GM19372 (cell line): ENCODE data around the gene SDK1.

Source experiments
- ATAC-seq: cut with Tn5 transposase; IDR thresholded peaks from one replicate; pipeline ENCODE4 v1.9.1; 2021; ENCODE audit warnings: mild to moderate bottlenecking, low read depth, moderate library complexity; ENCODE audit not compliant: unreplicated experiment

Gene SDK1

DNA sequence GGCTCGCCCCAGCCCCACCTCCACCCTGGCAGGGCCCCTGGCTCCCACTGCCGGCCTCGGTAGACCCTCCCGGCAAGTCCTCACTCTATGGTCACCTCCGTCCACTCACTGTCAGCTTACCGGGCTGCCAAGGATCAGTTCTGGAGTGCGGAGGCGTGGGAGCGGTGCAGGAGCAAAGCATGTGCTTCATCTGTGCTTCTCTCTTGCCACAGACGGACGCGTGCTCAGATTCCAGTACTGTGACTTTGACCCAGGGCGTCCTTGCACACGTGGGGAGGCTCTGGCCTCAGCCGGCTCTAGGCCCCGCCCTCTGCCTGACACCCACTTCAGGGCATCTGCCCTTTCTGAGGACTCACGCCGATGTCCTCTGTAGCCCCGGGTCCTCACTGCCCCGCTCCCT, 833.6 kb downstream of the SDK1 start:
- ATAC-seq = no peak

DNA sequence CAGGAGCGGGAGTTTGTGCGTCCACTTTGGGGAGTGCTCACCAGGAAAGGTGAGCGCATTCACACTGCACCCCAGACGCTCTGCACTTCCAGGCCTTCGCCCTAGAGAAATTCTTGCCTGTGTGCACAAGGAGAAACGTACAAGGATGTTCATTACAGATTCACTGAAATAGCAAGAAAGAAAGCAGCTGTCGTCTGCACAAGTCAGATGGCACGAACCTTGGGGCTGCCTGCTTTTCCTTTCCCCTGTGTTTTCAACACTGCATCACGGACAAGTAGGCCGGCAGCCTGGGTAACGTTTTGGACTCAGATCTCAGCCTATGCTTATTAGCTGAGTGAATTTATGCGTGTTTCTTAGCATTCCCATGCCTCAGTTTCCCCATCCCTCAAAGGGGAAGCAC, 834.2 kb downstream of the SDK1 start:
- no peak for ATAC-seq

DNA sequence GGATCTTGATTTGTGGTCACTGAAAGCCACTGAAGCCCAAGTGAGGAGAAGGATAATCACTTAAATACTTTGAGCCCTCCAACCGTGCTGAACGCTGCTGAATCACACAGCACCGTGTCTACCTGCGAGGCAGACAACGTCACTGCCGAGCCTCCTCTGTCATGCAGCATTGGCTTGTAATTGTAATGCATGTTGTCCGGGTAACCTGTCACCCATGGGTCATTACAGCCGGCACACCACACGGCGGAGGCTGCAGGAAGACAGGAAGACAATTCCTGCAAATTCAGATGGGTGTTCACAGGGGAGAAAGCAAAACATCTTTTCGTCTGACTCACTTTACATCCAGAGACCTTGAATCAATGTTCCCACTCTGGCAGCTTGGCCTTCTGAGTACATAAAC, 835.0 kb downstream of the SDK1 start:
- no peak for ATAC-seq

DNA sequence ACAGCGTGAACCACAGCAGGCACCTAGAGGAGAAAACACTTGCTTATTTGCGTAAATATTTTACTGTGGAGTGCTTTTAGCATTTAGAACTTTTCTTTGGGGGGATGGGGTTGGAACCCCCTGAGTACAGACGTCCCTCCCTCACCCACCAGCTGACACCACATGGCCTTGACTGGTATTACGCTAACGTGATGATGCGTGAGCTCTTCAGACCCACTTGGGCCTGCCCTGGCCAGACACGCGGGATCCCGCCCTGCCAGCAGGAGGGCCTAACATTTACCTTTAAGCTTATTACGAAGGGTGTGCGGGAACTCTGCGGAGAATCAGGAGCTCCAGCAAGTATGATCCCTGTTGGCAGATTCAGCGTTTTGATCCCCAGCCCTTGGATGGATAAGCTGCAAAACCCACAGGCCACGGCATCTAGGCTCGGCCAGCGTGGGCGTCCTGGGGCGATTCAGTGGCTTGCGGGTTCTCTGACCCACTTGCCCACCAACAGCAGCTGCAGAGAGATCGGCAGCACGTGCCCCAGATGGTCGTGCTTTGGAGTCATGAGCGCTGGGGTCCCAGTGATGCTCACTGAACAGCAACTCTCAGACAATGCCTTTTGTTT, 835.6 kb downstream of the SDK1 start:
- no peak for ATAC-seq

DNA sequence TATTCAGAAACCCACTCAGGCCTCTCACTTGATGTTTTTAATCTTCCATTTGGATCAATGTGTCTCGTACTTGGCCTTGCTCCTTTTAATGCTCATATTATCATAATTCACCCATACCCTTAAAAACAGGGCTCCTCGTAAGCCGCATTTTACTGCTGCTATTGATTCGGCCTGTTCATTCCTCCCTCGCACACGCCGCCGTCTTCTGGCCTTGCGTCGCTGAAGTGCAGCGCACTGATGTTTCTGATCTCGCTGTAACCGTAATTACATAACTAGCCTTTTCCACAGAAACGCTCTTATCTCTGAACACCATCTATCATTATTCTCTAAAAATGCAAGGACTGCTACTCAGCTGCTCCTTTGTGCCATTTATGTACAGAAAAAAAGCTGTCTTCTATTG, 836.5 kb downstream of the SDK1 start:
- no peak for ATAC-seq

DNA sequence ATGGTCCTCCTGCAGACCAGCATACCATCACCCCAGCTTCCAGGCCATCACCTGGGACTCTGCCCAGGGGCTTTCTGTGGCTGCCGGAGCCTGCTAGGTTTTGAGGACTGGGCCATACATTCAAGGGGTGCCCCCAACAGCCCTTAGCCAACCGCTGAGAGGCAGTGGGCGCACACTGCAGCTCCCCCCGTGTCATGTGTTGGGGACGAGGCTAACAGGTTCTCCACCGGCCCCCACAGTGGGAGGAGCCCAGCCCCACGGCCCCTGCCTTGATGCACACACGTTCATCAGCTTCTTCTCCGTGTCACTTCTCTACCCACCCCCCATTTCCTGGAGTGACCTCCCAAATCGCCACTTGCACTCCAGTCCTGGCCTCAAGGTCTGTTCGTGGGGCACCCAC, 837.8 kb downstream of the SDK1 start:
- ATAC-seq = no peak

DNA sequence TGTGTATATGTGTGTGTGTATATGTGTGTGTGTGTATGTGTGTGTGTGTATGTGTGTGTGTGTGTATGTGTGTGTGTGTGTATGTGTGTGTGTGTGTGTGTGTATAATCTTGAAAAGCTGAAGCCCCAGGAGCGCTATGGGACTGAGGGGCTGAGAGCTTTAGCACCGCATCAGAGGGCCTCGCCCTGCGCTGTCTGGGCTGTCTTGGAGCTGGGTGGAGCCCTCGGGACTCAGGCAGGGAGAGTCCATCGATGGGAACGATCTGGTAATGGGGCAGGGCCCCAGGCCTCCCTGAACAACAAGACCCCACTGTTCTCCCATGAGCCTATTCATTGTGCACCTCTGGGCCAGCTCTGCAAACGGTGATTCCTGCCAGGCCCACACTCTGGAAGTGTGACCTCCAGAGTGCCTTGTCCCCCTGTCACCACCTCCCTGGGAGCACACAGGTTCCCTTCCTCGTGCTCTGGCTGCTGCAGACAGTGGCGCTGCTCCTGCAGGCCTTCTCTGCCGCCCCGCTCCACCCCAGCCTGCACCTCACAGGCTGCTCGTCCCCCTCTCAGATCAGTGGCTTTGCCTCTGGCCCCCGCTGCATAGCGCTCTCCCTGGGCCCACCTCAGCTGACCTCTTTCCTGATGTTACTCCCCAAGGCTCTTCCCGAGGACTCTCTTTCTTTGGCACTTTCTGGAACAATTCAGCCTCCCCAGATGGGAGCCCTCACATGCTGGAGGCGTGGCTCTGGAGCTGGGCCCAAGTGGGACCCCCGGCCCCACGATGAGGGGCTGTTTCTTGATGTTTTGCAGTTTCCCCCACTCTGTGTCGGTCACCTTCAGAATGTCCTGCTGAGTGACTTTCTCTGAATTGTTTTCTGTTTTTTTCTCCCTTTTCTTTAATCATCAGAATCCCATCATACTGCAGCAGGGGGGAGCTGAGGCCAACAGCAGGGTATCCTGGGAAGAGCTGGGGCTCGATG, 838.9 kb downstream of the SDK1 start:
- no peak for ATAC-seq

DNA sequence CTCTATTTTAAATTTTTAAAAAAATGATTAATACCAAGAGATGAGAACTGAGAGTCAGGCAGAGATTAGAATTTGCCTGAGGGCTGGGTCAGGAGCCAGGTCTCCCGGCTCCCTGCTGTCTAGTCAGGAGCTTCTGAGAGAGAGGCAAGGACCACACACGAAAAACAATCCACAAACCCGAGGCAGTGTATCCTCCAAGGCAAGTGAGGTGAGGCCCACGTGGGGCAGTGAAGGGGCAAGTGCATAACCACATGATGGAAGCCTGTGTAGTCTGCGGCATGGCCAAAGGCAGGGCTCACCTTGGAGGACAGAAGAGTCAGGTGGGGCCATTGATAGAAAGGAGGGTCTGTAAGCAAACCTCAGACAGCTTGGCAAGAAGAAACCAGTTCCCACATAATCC, 839.9 kb downstream of the SDK1 start:
- ATAC-seq = no peak

DNA sequence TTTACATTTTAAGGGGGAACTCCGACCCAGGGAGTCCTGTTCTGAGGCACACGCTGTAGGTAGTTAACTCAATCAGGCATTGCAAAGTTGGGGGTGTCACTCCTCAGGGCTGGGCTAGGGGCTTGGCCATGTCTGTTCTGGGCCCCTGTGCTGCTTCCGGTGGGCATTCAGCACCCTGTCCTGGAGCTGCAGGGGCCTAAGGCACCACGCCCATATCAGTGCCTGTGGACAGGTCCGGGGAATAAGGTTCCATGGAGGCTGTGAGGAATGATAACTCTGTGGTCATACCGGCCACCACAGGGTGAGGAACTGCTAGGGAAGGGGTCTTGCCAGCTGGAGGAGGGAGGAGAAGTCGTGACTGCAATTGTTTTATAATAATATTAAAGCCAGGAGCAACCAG, 842.0 kb downstream of the SDK1 start:
- no peak for ATAC-seq

DNA sequence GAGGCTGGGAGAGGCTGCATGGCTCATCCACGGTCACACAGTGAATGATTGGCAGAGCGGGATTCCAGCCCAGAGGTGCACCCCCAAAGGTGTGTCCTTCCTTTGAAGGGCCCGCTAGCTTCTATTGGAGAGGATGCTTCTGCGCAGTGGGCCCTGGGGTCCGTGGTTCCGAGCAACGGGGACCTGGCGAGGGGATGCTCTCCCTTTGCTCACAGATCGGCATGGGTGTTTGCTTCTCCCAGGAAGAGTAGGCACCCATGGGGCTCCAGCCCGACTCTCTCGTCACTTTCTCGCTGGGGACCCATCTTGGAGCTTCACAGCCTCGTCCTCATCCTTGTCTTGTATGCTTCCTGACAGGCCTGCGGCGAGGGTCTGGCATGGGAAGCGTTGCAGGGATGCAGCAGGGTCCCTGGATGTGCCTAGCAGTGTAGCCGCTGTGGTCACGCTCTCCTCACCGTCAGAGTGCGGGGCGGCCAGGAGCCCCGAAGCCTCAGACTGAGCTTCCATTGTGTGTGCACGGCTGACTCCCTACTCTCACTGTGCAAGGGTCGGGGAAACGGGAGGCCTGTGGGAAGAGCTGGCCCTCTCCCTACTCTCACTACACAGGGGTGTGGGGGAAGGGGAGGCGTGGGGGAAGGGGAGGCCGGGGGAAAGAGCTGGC, 842.6 kb downstream of the SDK1 start:
- no peak for ATAC-seq

DNA sequence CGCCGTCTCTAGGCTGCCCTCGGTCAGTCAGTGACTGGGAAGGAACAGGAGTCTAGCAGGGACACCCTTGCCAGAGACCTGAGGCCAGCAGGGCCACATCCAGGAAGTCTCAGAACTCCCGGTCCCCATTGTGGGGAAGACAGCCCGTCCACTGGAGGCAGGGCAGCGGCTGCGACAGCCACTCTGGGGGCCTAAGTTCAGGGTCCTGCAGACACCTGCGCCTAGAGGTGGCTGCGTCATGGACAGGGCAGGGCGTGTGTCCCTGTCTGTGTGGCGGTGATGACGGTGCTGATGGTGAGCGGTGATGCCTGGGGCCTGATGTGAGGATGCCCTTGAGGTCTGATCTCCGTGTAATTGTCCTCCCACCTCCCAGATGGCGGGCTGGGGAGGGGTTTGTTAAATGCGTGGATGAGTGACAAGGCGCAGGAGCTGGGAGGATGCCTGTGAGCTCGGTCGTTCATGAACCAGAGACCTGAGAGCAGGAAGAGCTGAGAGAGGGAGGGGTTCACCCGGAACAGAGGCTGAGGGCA, 843.2 kb downstream of the SDK1 start:
- ATAC-seq = no peak

DNA sequence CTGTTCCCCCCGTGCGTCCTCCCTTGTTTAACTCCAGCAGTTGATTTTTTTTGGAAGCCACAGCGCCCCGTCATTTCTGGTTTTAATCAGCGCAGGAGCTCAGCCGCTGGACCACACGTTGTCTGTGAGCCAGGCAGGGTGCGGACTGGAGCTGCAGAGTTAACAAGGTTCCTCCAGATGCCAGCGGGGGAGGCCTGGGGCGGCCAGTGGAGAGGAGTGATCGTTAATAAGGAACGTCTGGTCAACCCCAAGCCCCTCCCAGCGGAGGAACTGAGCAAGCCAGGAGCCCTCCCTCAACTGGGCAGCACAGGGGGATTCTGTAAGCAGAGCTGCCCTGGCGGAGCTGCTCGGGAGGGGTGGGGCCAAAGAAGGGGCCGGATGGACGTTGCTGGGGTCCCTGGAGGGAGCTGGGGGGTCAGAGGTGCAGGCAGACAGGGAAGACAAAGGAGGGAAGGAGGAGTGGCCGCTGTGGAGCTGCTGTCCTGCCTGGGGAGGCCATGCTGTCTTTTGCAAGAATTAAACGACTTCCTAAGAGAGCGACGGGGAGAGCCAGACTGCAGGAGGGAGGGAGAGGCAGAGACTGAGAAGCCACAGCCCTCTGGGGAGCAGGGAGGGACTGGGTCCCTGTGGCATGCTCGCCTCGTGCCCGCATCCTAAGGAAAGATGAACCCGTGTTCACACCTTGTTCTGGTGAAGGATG, 843.9 kb downstream of the SDK1 start:
- ATAC-seq = no peak

DNA sequence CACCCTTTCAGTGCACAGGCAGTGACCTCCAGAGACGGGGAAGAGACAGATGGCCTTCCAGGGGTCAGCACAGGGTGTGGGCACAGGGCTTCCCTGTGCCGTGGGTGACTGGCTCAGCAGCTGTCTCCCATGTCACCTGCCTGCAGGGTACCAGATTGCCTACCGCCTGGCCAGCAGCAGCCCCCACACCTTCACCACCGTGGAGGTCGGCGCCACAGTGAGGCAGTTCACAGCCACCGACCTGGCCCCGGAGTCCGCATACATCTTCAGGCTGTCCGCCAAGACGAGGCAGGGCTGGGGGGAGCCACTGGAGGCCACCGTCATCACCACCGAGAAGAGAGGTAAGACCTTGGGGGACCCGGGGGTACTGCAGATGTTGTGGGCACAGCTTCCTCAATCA, 844.5 kb downstream of the SDK1 start:
- ATAC-seq = no peak

DNA sequence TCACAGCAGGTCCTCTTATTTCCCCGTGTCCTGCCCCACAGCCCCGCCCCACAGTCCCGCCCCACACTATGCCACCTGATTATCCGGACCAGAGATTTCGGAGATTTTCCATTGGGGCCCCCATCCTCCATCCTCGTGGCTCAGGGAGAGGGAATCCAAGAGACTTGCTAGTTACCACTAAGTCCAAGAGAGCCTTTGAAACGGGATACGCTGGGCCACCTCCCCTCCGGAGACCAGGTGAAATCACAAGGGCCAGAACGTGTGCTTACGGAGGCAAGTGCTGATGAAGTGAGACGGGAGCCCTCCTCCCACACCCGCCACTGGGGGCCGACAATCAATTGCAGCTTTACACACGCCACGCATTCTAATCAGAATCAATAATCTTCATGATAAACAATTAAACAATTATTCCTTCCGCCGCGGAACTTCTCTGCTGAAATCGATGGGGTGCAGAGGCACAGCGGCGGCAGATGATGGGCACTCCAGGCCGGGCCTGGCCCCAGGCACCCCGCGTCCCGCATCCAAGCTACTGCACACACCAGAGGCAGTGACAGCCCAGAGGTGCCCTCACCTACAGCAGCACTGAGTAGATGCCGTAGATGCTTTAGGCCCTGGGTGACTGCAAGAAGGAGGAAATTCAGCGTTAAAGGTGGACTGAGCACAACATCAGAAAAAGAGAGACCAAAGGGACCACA, 847.0 kb downstream of the SDK1 start:
- ATAC-seq = no peak

DNA sequence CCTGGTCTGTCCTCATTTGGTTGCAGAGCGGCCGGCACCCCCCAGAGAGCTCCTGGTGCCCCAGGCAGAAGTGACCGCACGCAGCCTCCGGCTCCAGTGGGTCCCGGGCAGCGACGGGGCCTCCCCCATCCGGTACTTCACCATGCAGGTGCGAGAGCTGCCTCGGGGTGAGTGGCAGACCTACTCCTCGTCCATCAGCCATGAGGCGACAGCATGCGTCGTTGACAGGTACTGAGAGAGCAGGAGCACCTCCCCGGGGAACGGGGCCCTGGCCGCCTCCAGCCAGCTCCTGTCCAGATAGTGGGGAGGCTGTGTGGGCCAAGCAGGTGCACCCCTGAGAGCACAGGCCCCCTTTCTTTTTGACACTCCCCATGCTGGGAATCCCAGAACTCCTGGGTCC, 848.2 kb downstream of the SDK1 start:
- no peak for ATAC-seq

DNA sequence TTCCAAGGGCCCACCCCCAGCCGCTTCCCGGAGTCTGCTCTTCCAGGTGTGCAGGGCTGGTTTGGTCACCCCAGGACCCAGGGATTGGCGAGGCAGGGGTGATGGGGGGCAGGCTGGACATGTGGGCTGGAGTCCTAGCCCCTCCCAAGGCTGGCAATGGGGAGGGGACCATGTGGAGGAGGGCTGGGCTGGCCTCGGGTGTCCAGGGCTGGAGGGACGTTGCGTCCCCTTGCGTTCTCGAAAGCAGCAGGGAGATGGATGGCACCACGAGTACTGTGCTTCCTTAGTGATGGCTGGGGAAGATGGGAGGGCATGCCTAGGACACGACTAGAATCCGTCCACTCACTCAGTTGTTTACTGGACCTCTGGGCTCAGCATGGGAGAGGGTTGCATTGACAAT, 848.6 kb downstream of the SDK1 start:
- no peak for ATAC-seq

DNA sequence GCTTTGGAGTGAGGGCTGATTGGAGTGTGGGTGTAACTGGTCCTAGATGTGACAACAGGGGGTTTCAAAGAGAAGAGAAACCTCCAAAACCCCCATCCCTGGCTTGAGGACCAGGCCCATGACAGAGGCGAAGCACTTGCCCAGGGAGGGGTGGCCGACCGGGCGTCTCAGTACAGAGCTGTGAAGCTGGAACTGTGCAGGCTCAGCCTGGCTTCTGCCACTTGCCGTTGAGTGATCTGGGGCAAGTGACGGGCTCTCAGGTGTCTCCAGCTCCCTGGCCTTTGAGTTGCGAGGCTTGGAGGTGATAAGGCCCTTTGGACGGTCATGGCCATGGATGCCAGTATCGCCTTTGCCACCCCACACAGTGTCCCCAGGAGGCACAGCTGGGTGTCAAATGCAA, 849.7 kb downstream of the SDK1 start:
- ATAC-seq = no peak

DNA sequence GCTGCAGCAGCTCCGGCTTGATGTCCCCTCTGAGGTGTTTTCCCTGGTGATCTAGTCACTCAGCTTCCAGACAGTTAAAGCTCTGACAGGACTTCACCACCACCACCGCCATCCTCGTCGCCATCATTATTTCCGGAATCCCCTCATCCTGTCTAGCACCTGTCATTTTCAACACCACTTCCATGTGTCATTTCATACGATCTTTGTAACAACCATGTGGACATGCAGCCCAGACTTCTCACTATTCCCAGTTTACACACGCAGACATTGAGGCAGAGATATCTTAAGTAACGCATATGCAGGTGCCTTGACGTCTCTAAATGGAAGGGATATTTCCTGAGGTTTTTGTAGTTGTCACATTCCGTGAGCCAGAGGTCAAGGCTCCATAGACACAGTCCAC, 850.5 kb downstream of the SDK1 start:
- no peak for ATAC-seq

DNA sequence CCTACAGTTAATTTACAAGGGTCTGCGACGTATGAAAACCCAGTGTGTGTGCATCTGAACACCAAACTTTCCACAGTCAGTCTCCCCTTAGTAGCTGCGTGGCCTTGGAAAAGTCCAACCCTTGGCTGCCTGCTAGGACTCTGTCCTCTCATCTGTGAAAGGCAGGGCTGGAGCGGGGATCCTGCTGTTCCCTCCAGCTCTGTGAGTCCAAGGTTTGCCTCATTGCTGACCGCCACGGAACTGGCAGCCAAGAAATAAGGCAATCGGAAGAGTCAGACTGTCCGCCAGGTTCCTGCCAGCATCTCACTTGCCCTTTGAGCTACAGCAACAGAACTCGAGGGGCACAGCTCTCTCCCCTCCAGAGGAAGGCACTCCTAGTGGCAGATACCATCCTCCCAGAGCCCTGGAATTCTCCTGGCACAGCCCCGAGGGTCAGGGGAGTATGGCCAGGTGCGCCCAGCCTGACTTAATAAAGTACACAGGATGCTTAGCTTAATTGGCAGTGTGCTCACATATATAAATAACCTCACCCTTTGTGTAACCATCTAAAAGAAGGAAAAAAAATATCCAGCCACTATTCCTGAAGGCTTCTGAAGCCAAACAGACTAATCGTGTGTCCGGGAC, 851.0 kb downstream of the SDK1 start:
- ATAC-seq = no peak
